Activated naive CD4-positive, alpha-beta T cell treated with anti-CD3 and anti-CD28 coated beads, Interleukin-2, amount 50 U/mL, for 24 hours (primary cell): ENCODE data around the gene LSMEM2.
"Not testable (repeated sequence)": the region's sequence is repeated elsewhere in the genome, so short reads cannot be mapped to it uniquely, and the experiment has no call there.

Experiments
- H3K27ac Mint-ChIP-seq: one replicate; pipeline ENCODE4 v1.8.0; 2021; ENCODE audit warnings: mild to moderate bottlenecking, mixed read lengths
- H3K27me3 Mint-ChIP-seq: one replicate; pipeline ENCODE4 v1.8.0; 2021; ENCODE audit warnings: mixed read lengths
- H3K36me3 Mint-ChIP-seq: one replicate; pipeline ENCODE4 v1.8.0; 2021; ENCODE audit warnings: mixed read lengths
- H3K4me1 Mint-ChIP-seq: one replicate; pipeline ENCODE4 v1.8.0; 2021; ENCODE audit warnings: mixed read lengths
- H3K4me3 Mint-ChIP-seq: one replicate; pipeline ENCODE4 v1.8.0; 2021; ENCODE audit warnings: mild to moderate bottlenecking, mixed read lengths
- H3K9me3 Mint-ChIP-seq: one replicate; pipeline ENCODE4 v1.8.0; 2021; ENCODE audit warnings: mixed read lengths

LSMEM2 gene

DNA sequence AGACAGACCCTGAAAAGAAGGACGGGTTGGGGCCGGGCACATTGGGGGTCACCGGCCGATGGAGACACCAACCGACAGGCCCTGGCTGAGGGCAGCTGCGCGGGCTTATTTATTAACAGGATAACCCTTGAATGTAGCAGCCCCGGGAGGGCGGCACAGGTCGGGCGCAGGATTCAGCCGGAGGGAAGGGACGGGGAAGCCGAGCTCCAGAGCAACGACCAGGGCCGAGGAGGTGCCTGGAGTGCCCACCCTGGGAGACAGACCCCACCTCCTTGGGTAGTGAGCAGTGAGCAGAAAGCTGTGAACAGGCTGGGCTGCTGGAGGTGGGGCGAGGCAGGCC, 2.2 kb upstream of the LSMEM2 start:
- no peak overlapping the region for H3K4me3 Mint-ChIP-seq
- H3K27ac Mint-ChIP-seq, result no peak overlapping the region
- peaks cover 19% of the 10 kb centered on the region for H3K27me3 Mint-ChIP-seq
- H3K4me1 Mint-ChIP-seq, result peaks cover 26% of the 10 kb centered on the region
- no peaks in the 10 kb centered on the region for H3K36me3 Mint-ChIP-seq
- no peaks in the 10 kb centered on the region for H3K9me3 Mint-ChIP-seq

DNA sequence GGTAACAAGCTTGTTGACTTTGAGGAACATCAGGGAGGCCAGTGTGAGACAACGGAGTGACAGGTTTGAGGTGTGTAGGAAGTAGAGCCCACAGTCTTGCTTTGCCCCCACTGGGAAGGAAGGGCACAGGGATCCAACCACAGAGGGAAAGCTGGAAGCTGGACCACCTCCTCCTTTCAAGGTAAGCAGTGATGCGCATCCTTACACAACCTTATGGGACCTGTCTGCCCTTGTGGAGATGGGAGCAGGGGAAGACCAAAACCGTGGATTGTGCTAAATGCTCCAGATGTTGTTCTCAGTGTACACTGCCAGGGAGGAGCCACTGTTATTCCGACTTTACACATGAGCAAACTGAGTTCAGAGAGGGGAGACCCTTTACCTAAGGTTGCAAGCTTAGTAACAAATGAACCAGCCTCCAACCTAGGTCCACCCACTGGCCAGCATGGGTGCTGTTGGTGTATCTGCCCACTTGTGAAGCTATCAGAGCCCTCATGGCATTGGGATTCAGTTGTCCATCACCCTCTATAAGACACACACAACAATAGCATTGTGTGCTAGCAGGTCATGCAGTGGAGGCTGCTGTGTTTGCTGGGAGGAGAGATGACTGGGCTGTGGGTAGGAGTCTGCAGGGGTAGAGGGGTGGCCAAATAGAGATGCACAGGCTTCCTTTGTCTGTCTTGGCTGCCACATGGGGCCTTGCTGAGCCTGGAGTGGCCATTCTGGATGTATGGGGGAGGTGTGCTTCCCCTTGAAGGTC, 586 bp upstream of the LSMEM2 start:
- H3K27me3 Mint-ChIP-seq, result peaks cover 15% of the 10 kb centered on the region

DNA sequence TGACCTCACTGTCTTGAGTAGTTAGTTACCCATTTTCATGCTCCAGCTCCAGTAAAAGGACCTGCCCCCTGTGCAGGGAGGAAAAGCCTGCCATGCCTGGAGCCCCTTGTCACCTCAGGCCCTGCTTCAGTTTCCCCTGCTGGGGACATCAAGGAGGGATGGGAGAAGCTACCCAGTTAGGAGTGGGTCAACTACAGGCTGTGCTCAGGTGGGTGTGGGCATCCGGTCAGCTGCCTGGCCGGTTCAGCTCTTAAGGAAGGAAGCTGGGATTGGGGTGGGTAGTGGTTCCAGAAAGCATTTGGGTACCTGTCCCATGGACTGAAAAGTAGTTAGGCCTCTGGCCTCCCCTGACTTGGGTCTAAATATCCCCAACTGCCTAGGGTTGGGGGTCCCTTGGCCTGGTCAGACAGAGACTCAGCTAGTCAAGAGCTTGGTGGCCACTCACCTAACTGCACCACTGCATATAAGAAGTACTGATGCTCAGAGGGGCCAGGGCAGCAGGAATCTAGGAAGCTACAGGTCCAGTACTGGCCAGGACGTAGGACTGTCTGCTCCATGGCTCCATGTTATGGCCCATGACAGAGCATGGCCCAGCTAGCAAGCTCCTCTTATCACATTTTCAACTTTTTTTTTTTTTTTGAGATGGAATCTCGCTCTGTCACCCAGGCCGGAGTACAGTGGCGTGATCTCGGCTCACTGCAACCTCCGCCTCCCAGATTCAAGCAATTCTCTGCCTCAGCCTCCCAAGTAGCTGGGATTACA, 549 bp downstream of the LSMEM2 start:
- Mint-ChIP-seq H3K4me3 (no peak overlapping the region), H3K9me3 (no peaks in the 10 kb centered on the region), H3K4me1 (peaks cover 16% of the 10 kb centered on the region), H3K36me3 (no peaks in the 10 kb centered on the region), H3K27me3 (peaks cover 10% of the 10 kb centered on the region), H3K27ac (no peak overlapping the region)

More for the DNA sequence above, 586 bp upstream of the LSMEM2 start:
- H3K36me3 Mint-ChIP-seq, result no peaks in the 10 kb centered on the region
- H3K4me3 Mint-ChIP-seq, result no peak overlapping the region
- H3K27ac Mint-ChIP-seq, result peak overlapping the region; percentile 41
- H3K9me3 Mint-ChIP-seq, result no peaks in the 10 kb centered on the region
- peaks cover 21% of the 10 kb centered on the region for H3K4me1 Mint-ChIP-seq

DNA sequence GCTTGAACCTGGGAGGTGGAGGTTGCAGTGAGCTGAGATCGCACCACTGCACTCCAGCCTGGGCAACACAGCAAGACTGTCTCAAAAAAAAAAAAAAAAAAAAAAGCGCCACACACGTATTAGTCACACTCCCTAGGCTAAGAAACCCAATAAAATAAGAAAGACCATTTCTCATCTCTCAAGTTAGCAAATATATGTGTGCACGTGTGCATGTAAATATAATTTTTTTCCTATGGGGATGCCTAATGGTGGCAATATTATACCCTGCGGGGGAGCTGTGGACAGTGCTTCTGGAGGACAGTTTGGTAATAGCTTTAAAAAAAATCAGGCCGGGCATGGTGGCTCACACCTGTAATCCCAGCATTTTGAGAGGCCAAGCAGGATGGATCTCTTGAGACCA, 5.2 kb downstream of the LSMEM2 start:
- H3K36me3 Mint-ChIP-seq, H3K4me1 Mint-ChIP-seq, H3K27me3 Mint-ChIP-seq, H3K9me3 Mint-ChIP-seq, H3K4me3 Mint-ChIP-seq, H3K27ac Mint-ChIP-seq: not testable (repeated sequence)

- no peaks in the 10 kb centered on the region for H3K9me3 Mint-ChIP-seq
- no peak overlapping the region for H3K4me3 Mint-ChIP-seq
- no peak overlapping the region for H3K27ac Mint-ChIP-seq
- H3K4me1 Mint-ChIP-seq, result peaks cover 6% of the 10 kb centered on the region
- peaks cover 9% of the 10 kb centered on the region for H3K36me3 Mint-ChIP-seq
- no peaks in the 10 kb centered on the region for H3K27me3 Mint-ChIP-seq
Observed at GRCh38 chr3:50286322-50287227, 7.7 kb downstream of the LSMEM2 start.

DNA sequence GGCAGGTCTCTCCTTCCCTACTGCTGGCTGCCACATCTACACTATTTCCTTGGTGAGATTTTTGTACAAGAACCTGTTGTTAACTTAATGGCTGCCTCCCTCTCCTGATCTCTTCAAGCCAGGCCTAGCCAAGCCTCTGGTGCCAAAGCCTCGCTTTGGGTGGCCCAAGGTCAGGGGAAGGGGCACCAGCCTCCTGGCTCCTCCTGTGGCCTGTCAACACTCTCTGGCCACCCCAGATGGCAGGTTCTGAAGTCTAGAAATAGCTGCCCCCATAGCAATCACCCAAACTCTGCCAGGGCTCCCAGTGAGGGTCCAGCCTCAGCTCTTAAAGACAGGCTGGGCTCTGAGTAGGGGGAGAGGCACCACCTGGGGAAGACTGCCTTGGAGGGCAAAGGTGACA, 8.4 kb downstream of the LSMEM2 start:
- no peak overlapping the region for H3K4me3 Mint-ChIP-seq
- peak overlapping the region; percentile 46 for H3K27ac Mint-ChIP-seq
- H3K4me1 Mint-ChIP-seq, result peaks cover 6% of the 10 kb centered on the region
- peaks cover 9% of the 10 kb centered on the region for H3K36me3 Mint-ChIP-seq
- H3K27me3 Mint-ChIP-seq, result no peaks in the 10 kb centered on the region
- no peaks in the 10 kb centered on the region for H3K9me3 Mint-ChIP-seq

GRCh38 chr3:50288387-50289007, 9.6 kb downstream of the LSMEM2 start:
- Mint-ChIP-seq H3K27ac (no peak overlapping the region), H3K27me3 (no peaks in the 10 kb centered on the region), H3K36me3 (peaks cover 9% of the 10 kb centered on the region), H3K9me3 (no peaks in the 10 kb centered on the region), H3K4me1 (peaks cover 14% of the 10 kb centered on the region), H3K4me3 (no peak overlapping the region)

DNA sequence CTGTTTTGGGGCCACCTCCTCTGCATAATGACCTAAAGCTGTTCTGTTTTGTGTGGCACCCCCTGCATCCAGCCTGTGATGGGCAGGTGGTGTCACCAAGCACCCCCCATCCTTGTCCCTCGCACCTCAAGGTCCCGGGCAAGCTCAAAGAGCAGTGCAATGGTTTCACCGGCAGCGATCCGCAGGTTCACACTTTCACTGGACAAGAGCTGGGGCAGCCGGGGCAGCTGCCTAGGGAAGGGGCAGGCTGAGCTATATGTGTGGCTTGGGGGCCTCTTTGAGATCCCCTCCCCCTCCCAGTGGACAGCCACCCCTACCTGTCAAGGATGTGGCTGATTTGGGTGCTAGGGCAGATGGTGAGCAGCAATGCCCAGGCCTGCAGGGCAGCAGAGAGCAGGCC, 10.2 kb downstream of the LSMEM2 start:
- Mint-ChIP-seq H3K4me1 (peaks cover 14% of the 10 kb centered on the region), H3K4me3 (peak overlapping the region; percentile 57)

GRCh38 chr3:50290161-50290641, 11.3 kb downstream of the LSMEM2 start:
- Mint-ChIP-seq H3K27ac (no peak overlapping the region), H3K9me3 (no peaks in the 10 kb centered on the region), H3K4me3 (peak overlapping the region; percentile 91), H3K36me3 (peaks cover 9% of the 10 kb centered on the region), H3K27me3 (no peaks in the 10 kb centered on the region), H3K4me1 (peaks cover 14% of the 10 kb centered on the region)

More for the DNA sequence above, 10.2 kb downstream of the LSMEM2 start:
- Mint-ChIP-seq H3K36me3 (peaks cover 9% of the 10 kb centered on the region), H3K27ac (no peak overlapping the region), H3K9me3 (no peaks in the 10 kb centered on the region), H3K27me3 (no peaks in the 10 kb centered on the region)

DNA sequence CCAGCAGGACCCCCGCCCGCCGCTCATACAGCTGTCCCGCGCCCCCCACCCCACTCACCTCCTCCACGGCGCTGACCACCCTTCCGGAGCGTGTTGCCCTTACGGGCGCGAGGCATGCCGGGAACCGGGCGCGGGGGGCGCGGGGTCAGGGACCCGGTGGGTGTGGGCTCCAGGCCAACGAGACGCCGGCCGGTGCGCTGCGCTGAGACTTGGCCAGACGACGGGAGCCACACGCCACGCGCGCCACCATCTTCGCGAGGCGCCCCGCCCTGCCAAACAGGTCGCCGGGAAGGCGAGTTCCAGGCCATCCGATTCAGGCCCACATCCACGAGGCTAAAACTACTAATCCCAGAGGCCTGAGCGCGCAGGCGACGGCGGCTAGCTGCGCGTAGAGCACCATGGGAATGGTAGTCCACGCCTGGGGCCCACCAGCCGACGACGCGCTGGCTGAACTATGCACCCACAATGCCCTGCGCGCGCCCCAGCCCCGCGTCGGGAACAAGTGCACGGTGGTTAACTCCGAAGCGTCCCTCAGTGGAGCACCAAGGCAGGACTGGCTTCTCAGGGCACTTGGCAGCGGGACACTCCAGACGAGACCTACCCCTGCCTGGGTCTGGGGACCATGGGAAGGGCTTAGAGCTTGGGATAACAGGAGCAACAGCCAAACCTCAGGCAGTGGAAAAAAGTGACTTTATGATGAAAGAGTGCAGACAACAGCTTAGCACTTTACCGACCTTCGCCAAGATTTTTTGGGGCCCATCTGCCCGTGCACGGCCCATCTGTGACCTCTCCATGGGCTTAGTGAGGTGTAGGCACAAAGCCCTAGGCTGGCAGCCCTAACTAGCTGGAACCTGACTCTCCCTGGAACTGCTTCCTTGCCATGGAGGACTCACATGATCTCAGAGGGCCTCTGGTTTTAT, 13.5 kb downstream of the LSMEM2 start, which contains the start of gene IFRD2:
IFRD2 (minus strand) TSS at position 271 of the 920 bp plus-strand sequence; CDS start at position 116, 155 bp downstream.
- Mint-ChIP-seq H3K27me3 (no peaks in the 10 kb centered on the region), H3K9me3 (no peaks in the 10 kb centered on the region), H3K36me3 (peaks cover 8% of the 10 kb centered on the region), H3K4me1 (peaks cover 16% of the 10 kb centered on the region), H3K4me3 (peak within 1 kb of the TSS; percentile 91), H3K27ac (peak within 1 kb of the TSS; percentile 95)

DNA sequence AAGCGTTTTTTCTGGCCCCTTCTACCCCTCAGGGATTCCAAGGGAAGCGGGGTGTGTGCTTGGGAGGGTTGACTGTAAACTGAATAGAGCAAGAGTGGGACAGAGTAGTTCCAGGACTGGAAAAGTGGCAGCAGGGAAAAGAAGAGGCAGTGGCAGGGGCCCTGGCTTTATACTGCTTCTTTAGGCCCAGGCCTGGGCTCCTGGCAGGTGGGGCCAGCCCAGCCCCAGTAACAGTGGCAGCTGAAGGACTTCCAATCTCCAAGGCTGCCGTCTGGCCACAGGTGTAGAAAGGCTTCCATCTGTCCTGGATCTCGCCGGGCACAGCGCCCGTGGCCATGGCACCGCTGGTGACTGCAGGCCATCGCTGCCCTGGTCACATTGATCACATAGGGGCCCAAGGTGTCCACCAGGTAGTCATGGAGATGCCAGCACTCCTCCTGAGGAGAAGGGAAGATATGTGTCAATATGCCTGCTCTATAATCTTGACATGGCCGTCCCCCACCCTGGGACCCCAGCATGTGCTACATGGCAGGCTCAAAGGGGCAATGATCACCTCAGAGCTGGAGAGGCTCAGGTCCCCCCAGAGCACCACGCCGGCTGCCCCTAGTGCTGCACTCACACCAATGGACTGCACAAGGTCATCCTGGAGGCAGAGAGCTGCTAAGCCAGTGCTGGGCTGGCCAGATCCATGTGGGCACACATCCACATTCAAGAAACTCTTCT, 14.4 kb downstream of the LSMEM2 start:
- peaks cover 23% of the 10 kb centered on the region for H3K4me1 Mint-ChIP-seq
- H3K27ac Mint-ChIP-seq, result peak overlapping the region; percentile 95
- no peaks in the 10 kb centered on the region for H3K27me3 Mint-ChIP-seq
- no peaks in the 10 kb centered on the region for H3K9me3 Mint-ChIP-seq
- H3K4me3 Mint-ChIP-seq, result peak overlapping the region; percentile 91
- peaks cover 8% of the 10 kb centered on the region for H3K36me3 Mint-ChIP-seq

GRCh38 chr3:50294089-50294488, 15.2 kb downstream of the LSMEM2 start:
- H3K4me3 Mint-ChIP-seq, result no peak overlapping the region
- peaks cover 26% of the 10 kb centered on the region for H3K4me1 Mint-ChIP-seq
- H3K27ac Mint-ChIP-seq, result no peak overlapping the region
- no peaks in the 10 kb centered on the region for H3K27me3 Mint-ChIP-seq
- H3K9me3 Mint-ChIP-seq, result no peaks in the 10 kb centered on the region
- H3K36me3 Mint-ChIP-seq, result peaks cover 8% of the 10 kb centered on the region

DNA sequence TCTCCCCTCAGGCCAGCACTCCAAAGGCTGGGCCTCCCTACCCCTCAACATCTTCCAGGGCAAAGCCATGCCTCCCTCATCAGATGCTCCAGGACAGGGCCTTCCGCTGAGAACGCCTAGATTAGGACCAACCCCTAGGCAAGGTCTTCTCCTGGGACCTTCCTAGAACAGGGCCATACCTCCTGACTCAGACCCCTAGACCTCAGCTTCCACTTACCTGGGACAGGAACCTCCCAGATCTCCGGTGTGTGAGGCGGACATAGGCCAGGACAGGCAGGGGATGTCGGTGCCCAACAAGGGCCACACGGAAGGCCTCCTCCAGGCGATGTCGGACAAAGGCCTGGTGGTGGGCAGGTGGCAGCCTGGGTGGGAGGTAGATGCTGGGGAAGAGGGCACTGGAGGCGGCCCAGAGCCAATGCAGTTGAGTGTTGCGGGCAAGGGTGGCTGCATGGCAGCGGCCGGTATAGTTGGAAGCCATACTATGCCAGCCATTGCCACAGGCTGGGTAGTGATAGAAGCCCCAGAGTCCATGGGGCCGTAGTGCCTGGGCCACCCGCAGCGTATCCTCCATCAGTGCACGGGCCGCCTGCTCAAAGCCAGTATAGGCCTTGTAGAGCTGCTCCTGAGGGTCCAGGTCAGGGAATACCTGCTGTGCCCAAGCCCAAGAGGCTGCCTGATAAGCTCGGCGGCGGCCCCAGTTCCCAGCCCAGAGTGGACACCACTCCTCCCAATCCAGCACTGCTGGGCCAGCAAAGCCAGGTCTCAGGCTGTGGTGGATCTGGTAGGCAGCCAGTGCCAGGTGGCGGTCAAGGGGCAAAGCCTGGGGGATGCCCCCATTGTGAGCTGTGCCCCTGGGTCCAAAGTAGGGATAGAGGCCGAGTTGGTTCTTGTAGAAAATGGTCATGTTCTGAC, 15.9 kb downstream of the LSMEM2 start:
- no peaks in the 10 kb centered on the region for H3K9me3 Mint-ChIP-seq
- no peaks in the 10 kb centered on the region for H3K27me3 Mint-ChIP-seq
- H3K4me1 Mint-ChIP-seq, result peaks cover 31% of the 10 kb centered on the region
- H3K4me3 Mint-ChIP-seq, result no peak overlapping the region
- H3K27ac Mint-ChIP-seq, result peak overlapping the region; percentile 30
- peaks cover 5% of the 10 kb centered on the region for H3K36me3 Mint-ChIP-seq
